CD4-positive, alpha-beta T cell treated with Interleukin-17A for 4 hours (primary cell): Measurements from ENCODE around the gene INAFM2.

Experiments
- DNase-seq: peaks from one replicate; pipeline ENCODE4 v3.0.0-alpha.2; 2020; ENCODE audit warnings: mixed read lengths

Gene INAFM2

GRCh38 chr15:40287968-40288367, 35.5 kb upstream of the INAFM2 start:
- DNase-seq, result no peak

GRCh38 chr15:40289140-40289775, 34.2 kb upstream of the INAFM2 start:
- DNase-seq, result no peak

- no peak for DNase-seq
These were observed 33.0 kb upstream of the INAFM2 start for GRCh38 chr15:40290545-40290917.

- DNase-seq, result no peak
These were observed 32.4 kb upstream of the INAFM2 start for GRCh38 chr15:40290918-40291574.

DNA sequence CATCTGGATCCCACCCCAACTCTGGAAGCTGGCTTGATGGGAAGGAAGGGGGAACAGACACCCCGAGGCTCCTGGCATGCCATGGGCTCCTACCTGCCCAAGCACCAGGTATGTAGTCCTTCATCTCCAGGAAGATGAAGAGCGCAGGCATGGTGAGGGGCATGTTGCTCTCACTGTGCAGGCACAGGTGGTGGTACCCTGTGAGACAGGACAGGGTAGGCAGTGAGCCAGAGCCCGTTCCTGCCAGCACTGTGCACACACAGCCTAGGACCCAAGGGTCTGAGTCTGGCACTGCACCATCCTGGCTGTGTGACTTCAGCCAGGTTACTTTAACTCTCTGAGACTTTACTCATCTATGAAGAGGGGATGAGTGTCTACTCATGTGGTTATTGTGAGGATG, 31.2 kb upstream of the INAFM2 start:
- no peak for DNase-seq

DNA sequence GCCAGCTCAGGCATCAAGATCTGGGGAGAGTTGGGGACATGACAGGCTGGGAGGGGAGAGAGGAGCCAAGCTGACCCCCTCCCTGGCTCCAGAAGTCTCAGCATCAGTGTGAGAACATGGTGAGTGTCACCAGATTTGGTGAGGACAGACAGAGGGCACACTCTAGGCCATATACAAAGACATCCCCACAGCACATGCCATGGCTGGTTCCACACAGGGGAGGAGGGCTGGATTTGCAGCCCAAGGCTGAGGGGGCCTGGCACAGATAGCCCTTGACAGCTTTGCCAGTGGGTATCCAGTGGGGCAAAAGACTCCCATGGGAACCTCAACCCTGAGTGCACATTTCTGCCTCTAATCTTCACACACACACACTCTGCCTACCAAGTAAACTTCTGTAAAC, 30.5 kb upstream of the INAFM2 start:
- DNase-seq, result no peak

DNA sequence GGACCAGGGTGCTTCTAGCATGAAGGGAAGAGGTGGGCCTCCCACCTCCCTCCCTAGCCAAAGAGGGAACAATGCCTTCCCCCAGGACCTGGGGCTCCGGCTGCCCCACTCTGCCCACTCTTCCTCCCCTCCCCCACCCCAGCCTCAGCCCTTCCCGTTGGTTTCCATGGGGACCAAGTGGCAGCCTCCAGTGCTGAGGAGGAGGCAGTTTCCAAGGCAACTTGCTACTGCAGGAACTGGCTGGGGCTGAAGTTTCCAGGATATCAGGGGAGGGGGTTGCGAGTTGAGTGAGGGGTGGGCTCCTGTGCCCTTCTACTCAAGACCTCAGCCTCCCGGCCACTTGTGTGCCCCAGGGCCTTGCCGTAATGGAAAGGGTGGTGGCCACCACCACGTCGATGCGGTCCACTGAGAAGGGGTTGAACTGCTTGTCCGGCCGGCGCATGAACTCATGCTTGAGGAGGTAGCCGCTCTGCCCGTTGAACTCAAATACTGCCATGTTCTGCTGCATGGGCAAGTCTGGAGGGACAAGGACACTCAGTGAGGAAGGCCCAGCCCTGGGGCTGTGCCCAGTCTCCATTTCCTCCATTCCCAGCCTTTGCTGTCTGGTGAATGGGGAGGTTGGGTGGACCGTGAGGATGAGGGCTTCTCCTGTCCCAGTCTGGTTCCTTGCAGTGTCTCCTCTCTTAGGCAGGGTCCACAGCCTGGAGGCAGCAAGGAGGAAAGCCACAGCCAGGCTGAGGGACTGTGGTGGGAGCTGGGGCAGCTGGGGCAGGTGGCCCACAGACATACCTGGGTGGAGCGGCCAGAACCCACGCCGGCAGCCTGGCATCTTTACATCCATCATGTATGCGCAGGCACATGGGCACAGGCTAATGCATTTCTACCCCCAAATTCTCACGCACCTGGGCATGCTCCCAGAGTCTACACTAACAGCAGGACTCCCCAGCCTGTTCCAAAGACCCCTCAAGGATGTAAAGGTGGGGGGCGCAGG, 29.3 kb upstream of the INAFM2 start:
- DNase-seq, result no peak

DNA sequence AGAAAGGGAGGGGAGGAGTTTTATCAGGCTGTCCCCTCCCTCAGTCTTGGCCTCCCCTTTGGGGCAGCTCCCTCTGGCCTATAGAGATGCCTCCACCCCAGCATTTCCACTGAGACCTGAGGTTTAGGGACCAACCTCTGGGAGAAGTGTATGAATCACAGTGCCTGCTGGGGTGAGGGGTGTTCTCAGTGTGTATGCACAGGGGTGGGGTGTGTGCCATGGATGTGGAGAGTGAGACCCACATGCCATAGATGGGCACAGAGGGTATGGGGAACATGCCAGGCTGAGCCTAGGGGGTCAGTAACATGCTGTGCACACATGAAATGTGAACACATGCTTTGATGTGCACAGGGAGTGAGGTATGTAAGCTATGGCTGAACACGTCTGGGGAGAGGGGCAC, 28.2 kb upstream of the INAFM2 start:
- DNase-seq, result no peak

GRCh38 chr15:40295877-40296560, 27.5 kb upstream of the INAFM2 start:
- no peak for DNase-seq

GRCh38 chr15:40296561-40297230, 26.8 kb upstream of the INAFM2 start:
- no peak for DNase-seq

DNA sequence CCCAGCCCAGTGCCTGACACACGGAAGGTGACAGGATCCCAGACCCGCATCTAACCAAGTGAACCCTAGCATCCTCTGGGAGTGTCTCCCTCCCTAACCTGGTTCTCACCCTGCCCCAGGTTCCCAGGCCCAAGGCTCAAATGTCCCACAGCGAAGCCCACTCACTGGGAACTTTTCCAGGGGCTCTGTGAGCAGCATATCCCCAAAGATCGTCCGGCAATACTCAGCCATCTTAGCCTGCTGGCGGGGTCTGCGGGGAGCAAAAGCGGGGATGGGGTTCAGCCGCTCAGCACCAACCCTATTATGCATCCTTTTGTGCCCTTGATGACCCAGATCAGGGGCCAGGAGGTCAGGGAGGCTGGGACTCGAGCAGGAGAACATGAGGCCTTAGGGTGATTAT, 26.1 kb upstream of the INAFM2 start:
- DNase-seq, result no peak

DNA sequence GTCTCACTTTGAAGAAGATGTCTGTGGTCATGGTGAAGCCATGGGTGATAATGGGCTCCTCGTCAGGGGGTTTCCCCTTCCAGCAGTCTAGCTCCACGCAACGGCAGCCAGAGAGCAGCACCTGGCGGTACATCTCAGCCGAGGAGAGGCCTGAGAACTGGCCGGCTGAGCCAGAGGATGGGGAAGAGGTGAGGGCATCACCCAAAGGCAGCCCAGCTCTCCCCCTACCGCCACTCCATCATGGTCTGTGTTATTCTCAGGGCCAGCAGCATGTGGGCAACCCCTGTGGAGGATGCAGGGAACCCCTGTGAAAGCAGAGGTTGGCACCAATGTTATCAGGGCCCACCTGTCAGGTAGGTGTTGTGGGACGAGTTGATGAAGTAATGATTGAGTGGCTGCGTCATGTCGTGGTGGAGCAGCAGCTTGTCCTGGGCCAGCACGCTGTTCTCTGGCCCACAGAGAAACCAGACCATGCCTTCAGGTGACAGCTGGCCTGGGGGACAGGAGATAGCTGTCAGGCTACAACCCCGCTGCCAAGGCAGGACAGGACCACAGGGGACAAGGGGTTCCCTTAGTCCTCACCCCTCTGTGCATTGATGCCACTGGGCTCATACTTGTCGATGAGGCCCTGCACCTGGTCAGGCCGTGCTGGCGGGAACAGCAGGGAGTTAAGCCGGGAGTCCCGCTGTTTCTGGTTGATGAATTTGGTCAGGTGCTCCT, 25.1 kb upstream of the INAFM2 start:
- DNase-seq, result no peak

- DNase-seq, result no peak
These were observed 23.1 kb upstream of the INAFM2 start for GRCh38 chr15:40300367-40300766.

GRCh38 chr15:40300771-40301170, 22.7 kb upstream of the INAFM2 start:
- DNase-seq, result no peak

- DNase-seq, result no peak
These were observed 21.9 kb upstream of the INAFM2 start for GRCh38 chr15:40301467-40302179.

DNA sequence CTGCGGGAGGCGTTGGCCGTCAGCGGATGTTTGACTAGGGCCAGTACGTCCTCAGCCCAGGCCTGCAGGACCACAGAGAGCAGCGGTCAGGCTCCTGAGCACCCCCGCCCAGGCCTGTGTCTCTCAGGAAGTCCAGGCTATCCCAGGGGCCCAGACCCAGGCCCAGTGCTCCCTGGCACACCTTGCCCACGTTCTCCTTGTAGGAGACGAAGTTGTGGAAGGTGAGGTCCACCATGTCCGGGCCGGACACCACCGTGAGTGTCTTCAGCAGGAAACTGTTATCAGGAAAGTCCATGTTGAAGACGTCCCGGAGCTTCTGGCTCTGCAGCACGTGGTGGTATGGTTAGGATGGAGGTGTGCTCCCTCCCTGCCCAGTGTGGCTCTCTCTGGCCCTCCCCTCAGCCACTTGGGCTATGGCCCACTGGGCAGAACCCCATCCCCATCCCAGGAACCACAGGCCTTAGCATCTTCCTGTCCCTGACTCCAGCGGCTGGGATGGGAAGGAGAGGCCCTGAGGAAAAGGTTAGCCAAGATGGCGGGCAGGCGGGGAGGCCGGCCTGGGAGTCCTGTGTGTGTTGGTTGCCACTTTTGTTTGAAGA, 21.1 kb upstream of the INAFM2 start:
- DNase-seq, result no peak

GRCh38 chr15:40302981-40303380, 20.5 kb upstream of the INAFM2 start:
- no peak for DNase-seq

- no peak for DNase-seq
These were observed 19.9 kb upstream of the INAFM2 start for GRCh38 chr15:40303576-40303975.

DNA sequence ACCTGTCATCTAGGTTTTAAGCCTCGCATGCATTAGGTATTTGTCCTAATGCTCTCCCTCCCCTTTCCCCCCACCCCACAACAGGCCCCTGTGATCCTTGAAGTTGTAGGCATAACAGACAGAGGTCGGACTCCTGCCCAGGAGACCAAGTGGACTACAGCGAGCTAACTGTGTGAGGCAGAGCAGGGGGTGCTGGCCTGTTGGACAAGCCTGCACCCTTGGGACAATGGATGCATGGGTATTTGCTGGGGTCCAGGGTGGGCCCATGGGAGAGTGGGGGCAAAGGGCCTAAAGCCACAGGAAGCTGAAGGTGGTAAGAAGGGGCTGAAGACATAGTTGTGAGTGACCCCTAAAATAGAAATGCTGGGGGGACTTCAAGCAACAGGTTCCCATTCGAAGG, 18.2 kb upstream of the INAFM2 start:
- no peak for DNase-seq

- peak; percentile 18 for DNase-seq
These were observed 17.1 kb upstream of the INAFM2 start for GRCh38 chr15:40306371-40306770.

DNA sequence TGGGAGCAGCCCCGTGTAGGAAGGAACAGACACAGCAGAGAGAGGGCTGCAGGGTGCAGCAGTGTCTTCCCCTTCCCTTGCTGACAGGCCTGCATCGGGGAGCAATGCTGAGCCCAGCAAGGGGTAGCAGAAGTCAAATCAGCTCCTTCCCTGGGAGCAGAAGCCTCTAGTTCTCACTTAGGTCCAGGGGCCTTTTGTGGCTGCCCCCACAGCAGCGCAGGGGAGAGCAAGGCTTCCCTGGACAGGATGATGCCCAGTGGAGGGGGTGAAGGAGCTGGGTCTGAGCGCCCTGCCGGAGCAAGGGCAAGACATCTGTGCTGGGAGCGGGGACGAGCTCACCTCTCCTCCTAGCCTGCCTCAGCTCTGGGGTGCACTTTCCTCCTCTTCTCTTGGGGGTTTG, 16.6 kb upstream of the INAFM2 start:
- DNase-seq, result peak; percentile 45
